ENCODE measurements around the gene CSF1R.
"Not testable (repeated sequence)": the region's sequence is repeated elsewhere in the genome, so short reads cannot be mapped to it uniquely, and the experiment has no call there.

CSF1R gene

DNA sequence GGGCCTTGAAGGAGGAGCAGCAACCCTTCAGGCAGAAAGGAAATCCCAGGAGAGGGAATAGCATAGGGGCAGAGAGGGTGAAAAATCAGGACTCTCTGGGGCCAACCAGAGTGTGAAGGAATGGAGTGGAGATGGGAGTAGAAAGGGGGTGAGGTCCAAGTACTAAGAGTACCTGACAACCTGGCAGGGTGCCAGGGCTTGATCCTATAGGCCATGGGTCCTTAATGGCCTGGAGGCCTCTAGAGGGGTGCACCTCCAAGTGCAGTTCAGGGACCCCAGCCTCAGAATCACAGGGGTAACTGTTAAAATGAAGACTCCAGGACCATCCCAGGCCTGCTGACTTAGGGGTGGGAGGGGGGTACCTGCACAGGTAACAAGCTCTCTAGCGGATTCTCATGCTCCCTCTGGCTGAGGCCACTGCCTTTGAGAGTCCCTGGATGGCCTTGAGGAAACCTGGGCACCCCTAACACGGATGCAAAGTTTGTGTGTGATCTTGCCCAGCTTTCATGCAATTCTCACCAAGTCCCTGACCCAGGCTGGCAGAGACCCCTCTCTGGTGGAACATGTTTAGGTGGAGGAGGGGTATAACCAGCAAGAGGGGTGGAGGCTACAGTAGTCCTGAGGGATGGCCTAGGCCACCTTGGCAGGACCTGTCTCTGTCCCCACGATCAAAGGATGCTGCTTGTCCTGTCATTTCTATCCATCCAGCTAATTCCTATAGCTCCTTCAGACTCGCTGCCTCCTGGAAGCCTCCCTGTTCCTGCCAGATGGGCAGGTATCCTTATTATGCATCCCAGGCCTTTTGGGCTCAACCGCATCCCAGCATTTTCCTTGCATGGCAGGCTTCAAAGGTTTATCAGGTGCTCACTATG is 17.6 kb upstream of the CSF1R start:
- H3K4me3 ChIP-seq (replicated peaks; ENCODE audit: low read depth, low read length): no peak overlapping the region
- TF ChIP-seq, protein P1, sequence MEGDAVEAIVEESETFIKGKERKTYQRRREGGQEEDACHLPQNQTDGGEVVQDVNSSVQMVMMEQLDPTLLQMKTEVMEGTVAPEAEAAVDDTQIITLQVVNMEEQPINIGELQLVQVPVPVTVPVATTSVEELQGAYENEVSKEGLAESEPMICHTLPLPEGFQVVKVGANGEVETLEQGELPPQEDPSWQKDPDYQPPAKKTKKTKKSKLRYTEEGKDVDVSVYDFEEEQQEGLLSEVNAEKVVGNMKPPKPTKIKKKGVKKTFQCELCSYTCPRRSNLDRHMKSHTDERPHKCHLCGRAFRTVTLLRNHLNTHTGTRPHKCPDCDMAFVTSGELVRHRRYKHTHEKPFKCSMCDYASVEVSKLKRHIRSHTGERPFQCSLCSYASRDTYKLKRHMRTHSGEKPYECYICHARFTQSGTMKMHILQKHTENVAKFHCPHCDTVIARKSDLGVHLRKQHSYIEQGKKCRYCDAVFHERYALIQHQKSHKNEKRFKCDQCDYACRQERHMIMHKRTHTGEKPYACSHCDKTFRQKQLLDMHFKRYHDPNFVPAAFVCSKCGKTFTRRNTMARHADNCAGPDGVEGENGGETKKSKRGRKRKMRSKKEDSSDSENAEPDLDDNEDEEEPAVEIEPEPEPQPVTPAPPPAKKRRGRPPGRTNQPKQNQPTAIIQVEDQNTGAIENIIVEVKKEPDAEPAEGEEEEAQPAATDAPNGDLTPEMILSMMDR (IDR thresholded peaks at IDR 0.05; ENCODE audit: low read depth, low read length, missing control alignments): no peak
- no peak for DNase-seq (ENCODE audit: extremely low read depth, low read depth)

DNA sequence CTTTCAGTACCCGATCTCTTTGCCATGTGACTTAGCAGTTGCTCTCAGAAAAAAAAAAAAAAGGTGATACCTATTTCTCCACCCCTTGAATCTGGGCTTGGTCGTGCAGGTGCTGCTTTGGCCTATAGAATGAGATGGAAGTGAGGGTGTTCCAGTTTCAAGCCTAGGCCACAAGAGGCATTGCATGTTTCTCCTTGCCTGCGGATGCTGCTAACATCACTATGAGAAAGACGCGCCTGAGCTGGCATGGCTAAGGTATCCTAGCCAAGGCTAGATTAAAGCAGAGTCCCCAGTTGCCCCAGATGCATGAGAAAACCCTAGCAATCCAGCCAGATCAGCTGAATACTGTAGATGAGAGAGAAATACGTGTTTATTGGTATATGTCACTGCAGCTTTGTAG is 14.7 kb upstream of the CSF1R start:
- DNase-seq (ENCODE audit: extremely low read depth, low read depth): no peak
- H3K4me3 ChIP-seq (replicated peaks; ENCODE audit: low read depth, low read length): no peak overlapping the region
- TF ChIP-seq, protein P1 (IDR thresholded peaks at IDR 0.05; ENCODE audit: low read depth, low read length, missing control alignments): no peak

DNA sequence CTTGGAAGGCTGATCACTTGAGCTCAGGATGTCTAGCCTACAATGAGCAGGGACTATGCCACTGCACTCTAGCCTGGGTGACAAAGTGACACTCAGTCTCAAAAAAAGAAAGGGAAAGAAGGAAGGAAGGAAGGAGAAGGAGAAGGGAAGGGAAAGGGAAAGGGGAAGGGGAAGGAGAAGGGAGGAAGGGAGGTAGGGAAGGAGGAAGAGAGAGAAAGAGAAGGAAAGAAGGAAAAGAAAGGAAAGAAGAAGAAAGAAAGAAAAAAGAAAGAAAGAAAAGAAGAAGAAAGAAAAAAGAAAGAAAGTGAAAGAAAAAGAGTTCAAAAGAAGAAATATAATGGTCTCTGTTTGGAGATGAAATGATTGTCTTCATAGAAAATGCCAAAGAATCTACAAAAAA is 10.8 kb upstream of the CSF1R start:
- H3K4me3 ChIP-seq (replicated peaks; ENCODE audit: low read depth, low read length): no peak overlapping the region
- no peak for DNase-seq (ENCODE audit: extremely low read depth, low read depth)
- TF ChIP-seq, protein P1 (IDR thresholded peaks at IDR 0.05; ENCODE audit: low read depth, low read length, missing control alignments): no peak

DNA sequence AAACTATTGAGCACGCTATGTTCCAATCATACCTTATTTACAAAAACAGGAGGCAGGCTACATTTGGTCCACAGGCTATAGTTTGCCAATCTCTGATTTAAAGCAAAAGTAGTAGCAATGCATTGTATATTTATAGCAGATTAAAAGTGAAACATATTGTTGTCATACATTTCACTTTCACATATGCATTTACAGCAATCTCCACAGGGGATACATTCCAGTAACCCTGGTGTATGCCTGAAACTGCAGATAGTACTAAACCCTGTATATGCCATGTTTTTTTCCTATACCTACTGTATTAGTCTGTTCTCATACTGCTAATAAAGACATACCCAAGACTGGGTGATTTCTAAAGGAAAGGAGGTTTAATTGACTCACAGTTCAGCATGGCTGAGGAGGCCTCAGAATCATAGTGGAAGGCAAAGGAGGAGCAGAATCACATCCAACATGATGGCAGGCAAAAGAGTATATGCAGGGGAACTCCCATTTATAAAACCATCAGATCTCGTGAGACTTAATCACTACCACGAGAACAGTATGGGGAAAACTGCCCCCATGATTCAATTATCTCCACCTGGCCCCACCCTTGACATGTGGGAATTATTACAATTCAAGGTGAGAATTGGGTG is 5.9 kb upstream of the CSF1R start:
- TF ChIP-seq, protein P1 (IDR thresholded peaks at IDR 0.05; ENCODE audit: low read depth, low read length, missing control alignments): no peak
- H3K4me3 ChIP-seq (replicated peaks; ENCODE audit: low read depth, low read length): no peak overlapping the region
- DNase-seq (ENCODE audit: extremely low read depth, low read depth): no peak

DNA sequence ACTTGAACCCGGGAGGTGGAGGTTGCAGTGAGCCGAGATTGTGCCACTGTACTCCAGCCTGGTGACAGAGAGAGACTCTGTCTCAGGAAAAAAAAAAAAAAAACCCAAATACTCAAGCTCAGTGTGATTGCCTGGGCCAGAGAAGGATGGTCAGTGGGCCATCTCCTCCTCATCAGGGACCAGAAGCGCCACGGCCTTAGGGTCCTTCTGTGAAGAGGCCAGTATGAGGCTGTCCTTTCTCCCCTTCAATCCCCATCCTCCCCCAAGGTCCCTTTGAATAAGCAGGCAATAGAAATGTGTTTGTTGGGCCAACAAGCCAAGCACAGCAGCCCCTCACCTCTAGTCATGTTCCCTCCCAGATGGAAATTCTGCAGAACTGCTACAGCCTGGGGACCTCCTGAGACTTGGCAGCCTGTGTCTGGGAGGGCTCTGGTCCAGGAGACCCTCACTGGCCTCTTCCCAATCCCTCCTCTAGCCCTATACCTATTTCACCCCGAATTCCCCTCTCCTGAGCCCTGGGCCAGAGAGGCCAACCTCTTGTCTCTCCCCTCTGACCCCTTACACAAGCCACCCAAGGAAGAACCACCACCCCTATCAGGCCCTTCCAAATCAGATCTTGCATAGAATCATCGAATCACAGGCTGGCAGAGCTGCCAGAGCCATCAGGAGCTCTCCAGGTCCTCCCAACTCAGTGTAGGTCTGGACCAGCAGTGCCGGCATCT is 1.0 kb downstream of the CSF1R start:
- no peak overlapping the region for H3K4me3 ChIP-seq (replicated peaks; ENCODE audit: low read depth, low read length)
- TF ChIP-seq, protein P1 (IDR thresholded peaks at IDR 0.05; ENCODE audit: low read depth, low read length, missing control alignments): no peak
- no peak for DNase-seq (ENCODE audit: extremely low read depth, low read depth)

DNA sequence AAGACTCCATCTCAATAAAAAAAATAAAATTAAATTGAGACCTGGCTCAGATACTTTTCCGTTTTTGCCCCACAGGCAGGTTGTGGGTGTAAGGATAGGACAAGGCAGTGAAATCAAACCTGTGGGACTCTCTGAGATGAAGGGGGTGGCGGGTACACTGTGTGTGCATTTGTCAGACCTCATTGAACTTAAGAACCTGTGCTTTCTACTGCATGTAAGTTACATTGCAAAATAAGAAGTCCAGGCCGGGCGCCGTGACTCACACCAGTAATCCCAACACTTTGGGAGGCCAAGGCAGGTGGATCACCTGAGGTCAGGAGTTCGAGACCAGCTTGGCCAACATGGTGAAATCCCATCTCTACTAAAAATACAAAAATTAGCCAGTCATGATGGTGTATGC is 1.6 kb downstream of the CSF1R start:
- H3K4me3 ChIP-seq (replicated peaks; ENCODE audit: low read depth, low read length); DNase-seq (ENCODE audit: extremely low read depth, low read depth): not testable (repeated sequence)

DNA sequence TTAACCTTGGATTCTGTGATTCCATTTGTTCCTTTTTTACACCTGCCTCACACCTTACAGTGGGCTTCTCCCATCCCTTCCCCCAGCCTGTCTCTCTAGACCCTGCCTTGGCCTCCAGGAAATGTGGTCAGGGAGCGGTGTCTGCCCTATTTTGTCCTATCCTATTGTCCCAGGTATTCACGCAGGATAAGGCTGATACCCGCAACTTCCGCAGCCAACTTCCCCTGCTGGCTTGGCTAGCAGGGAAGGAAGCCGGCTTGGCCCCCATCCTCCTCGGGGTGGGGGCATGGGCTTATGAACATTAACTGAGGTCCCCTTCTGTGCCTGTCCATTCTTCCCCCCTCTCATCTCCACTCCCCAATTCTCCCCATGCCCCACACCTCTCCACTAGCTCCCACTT is 3.5 kb downstream of the CSF1R start:
- no peak for DNase-seq (ENCODE audit: extremely low read depth, low read depth)
- TF ChIP-seq, protein P1 (IDR thresholded peaks at IDR 0.05; ENCODE audit: low read depth, low read length, missing control alignments): no peak
- no peak overlapping the region for H3K4me3 ChIP-seq (replicated peaks; ENCODE audit: low read depth, low read length)
